NB4 (cell line): Measurements from ENCODE around the gene DRC7.

Experiments
- CTCF ChIP-seq: IDR thresholded peaks from one replicate; pipeline ENCODE4 v1.5.1; 2012; ENCODE audit warnings: low read depth, low read length
- MAX ChIP-seq: IDR thresholded peaks from 2 replicates; pipeline ENCODE4 v1.6.1; 2011; ENCODE audit warnings: low read depth, low read length
- MYC ChIP-seq: IDR thresholded peaks from 2 replicates; pipeline ENCODE4 v1.6.1; 2011; ENCODE audit warnings: low read depth, low read length
- POLR2A ChIP-seq: IDR thresholded peaks from 2 replicates; pipeline ENCODE4 v1.6.1; 2011; ENCODE audit warnings: mild to moderate bottlenecking; ENCODE audit not compliant: insufficient read length; ENCODE audit errors: extremely low read depth

GRCh38 chr16:57761957-57762356, 67.4 kb downstream of the DRC7 start:
- TF ChIP-seq CTCF: no peak
- TF ChIP-seq POLR2A: no peak
- no peak for TF ChIP-seq MAX
- no peak for TF ChIP-seq MYC
